Neural progenitor cell (in vitro differentiated cells): ENCODE measurements around the gene MMRN2. TPM values are rescaled to one million over a fixed set of nuclear protein-coding genes. Genes with fewer than 3 reads are reported as not detected.

ENCODE experiments used
- DNase-seq: peaks from one replicate; pipeline ENCODE4 v3.0.0-alpha.2; 2016; ENCODE audit warnings: low spot score
- H2AFZ ChIP-seq: fragments of 200-600 bp; sonication (generic); replicated peaks from 2 replicates; pipeline ENCODE4 v1.6.1; 2016; ENCODE audit warnings: antibody characterized with exemption
- H3F3A ChIP-seq: fragments of 200-600 bp; sonication (generic); 2 replicates; pipeline ENCODE4 v1.6.1; 2016; ENCODE audit warnings: antibody characterized with exemption, low read depth
- H3K27ac ChIP-seq: fragments of 200-600 bp; sonication (generic); 2 replicates; pipeline ENCODE4 v1.5.1; 2016; ENCODE audit warnings: mild to moderate bottlenecking
- H3K27me3 ChIP-seq: fragments of 200-600 bp; sonication (generic); 2 replicates; pipeline ENCODE4 v1.6.1; 2016; ENCODE audit warnings: mild to moderate bottlenecking, moderate library complexity
- H3K36me3 ChIP-seq: fragments of 200-600 bp; sonication (generic); 2 replicates; pipeline ENCODE4 v1.5.1; 2016
- H3K4me1 ChIP-seq: fragments of 200-600 bp; sonication (generic); 2 replicates; pipeline ENCODE4 v1.6.1; 2016; ENCODE audit warnings: mixed run types
- H3K4me2 ChIP-seq: fragments of 200-600 bp; sonication (generic); 2 replicates; pipeline ENCODE4 v1.6.1; 2016
- H3K4me3 ChIP-seq: fragments of 200-600 bp; sonication (generic); 2 replicates; pipeline ENCODE4 v1.5.1; 2016
- H3K79me2 ChIP-seq: fragments of 200-600 bp; sonication (generic); 2 replicates; pipeline ENCODE4 v1.6.1; 2016; ENCODE audit warnings: low read depth
- H3K9ac ChIP-seq: fragments of 200-600 bp; sonication (generic); 2 replicates; pipeline ENCODE4 v1.6.1; 2016
- H3K9me3 ChIP-seq: fragments of 200-600 bp; sonication (generic); 2 replicates; pipeline ENCODE4 v1.5.1; 2016; ENCODE audit warnings: low read depth
- H4K20me1 ChIP-seq: fragments of 200-600 bp; sonication (generic); 2 replicates; pipeline ENCODE4 v1.6.1; 2016; ENCODE audit warnings: low read depth
- H3K27ac Mint-ChIP-seq: 3 replicates; pipeline ENCODE4 v1.8.0; 2021; ENCODE audit warnings: mixed read lengths
- H3K27me3 Mint-ChIP-seq: 2 replicates; pipeline ENCODE4 v1.8.0; 2022; ENCODE audit warnings: low read depth, mild to moderate bottlenecking, inconsistent platforms, moderate library complexity, mixed read lengths; ENCODE audit not compliant: insufficient read depth
- H3K36me3 Mint-ChIP-seq: 3 replicates; pipeline ENCODE4 v1.8.0; 2021; ENCODE audit warnings: mixed read lengths
- H3K4me1 Mint-ChIP-seq: 3 replicates; pipeline ENCODE4 v1.8.0; 2021; ENCODE audit warnings: mixed read lengths
- H3K4me3 Mint-ChIP-seq: 3 replicates; pipeline ENCODE4 v1.8.0; 2021; ENCODE audit warnings: mild to moderate bottlenecking, moderate library complexity, mixed read lengths
- H3K9me3 Mint-ChIP-seq: 3 replicates; pipeline ENCODE4 v1.8.0; 2020; ENCODE audit warnings: mixed read lengths
- EZH2 ChIP-seq: fragments of 200-600 bp; sonication (generic); IDR thresholded peaks from 2 replicates; pipeline ENCODE4 v1.6.1; 2017; ENCODE audit warnings: antibody characterized with exemption, mild to moderate bottlenecking, moderate library complexity
- EZH2phosphoT487 ChIP-seq: fragments of 200-600 bp; sonication (generic); IDR thresholded peaks from 2 replicates; pipeline ENCODE4 v1.6.1; 2017; ENCODE audit warnings: antibody characterized with exemption
- total RNA-seq: library from RNA; depleted of rRNA; stranded (reverse); fragments of >200 nt; gene quantifications from 2 replicates; pipeline ENCODE4 v1.2.3, GENCODE V29; 2015; ENCODE audit warnings: low replicate concordance
- TF ChIP-seq, protein P1 (sequence below): fragments of 200-600 bp; sonication (generic); IDR thresholded peaks from 2 replicates; pipeline ENCODE4 v1.5.1; 2017; ENCODE audit warnings: antibody characterized with exemption, mild to moderate bottlenecking

MMRN2 gene
- total RNA-seq, 1 donor from 2014 or later, result 0.28 TPM

DNA sequence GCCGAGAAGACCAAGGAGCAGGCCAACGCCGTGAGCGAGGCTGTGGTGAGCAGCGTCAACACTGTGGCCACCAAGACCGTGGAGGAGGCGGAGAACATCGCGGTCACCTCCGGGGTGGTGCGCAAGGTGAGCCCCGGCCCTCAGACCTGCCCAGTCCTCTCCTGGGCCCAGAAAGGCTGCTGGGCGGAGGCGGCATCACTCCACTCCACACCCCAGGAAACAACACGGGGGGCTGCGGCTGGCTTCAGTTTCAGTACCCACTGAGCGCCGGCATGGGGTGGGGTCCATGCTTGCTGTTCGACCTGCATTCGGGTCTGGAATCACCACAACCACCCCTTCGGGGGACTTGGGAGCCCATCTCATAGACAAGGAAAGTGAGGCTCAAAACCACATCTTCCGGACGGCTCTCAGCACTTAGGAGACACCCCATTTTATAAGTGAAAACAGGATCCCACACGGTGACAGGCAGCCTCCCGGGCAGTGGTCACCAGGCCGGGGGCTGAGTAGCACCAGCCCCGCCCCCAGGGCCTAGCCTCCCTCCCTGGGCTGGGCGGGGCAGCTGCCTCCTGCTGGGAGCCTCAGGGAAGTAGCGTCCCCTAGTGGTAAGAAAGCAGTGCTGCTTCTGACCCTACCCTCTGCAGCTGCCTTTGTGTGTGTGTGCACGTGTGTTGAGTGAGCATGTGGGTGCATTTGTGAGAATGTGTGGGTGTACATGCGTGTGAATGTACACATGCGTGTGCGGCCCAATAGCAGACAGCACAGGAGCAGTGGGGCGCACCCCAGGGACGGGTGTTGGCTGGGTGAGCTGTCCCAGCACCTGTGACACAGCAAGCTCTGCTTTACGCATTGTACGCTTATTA is 2.8 kb upstream of the MMRN2 start:
- H3K27me3 Mint-ChIP-seq, result peaks cover 2% of the 10 kb centered on the region
- TF ChIP-seq EZH2, result no peak
- TF ChIP-seq, protein P1, sequence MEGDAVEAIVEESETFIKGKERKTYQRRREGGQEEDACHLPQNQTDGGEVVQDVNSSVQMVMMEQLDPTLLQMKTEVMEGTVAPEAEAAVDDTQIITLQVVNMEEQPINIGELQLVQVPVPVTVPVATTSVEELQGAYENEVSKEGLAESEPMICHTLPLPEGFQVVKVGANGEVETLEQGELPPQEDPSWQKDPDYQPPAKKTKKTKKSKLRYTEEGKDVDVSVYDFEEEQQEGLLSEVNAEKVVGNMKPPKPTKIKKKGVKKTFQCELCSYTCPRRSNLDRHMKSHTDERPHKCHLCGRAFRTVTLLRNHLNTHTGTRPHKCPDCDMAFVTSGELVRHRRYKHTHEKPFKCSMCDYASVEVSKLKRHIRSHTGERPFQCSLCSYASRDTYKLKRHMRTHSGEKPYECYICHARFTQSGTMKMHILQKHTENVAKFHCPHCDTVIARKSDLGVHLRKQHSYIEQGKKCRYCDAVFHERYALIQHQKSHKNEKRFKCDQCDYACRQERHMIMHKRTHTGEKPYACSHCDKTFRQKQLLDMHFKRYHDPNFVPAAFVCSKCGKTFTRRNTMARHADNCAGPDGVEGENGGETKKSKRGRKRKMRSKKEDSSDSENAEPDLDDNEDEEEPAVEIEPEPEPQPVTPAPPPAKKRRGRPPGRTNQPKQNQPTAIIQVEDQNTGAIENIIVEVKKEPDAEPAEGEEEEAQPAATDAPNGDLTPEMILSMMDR, result peak; percentile 80
- H2AFZ ChIP-seq, result peak overlapping the region; percentile 44

DNA sequence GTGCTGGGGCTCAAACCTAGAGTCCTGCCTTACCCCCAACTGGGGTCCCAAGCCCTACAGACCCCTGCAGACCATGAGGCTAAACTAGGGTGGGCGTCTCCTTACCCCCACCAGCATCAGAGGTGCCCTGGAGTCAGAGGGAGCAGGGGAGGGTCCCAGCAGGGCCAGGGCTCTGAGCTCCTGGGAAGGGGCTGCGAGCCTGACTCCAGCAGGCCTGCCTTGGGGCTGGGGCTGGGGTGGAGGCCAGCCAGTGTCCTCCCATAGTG is 2.3 kb upstream of the MMRN2 start:
- H3K27ac Mint-ChIP-seq, result no peak overlapping the region
- Histone ChIP-seq H3K4me2 (no peak overlapping the region), H3F3A (no peaks in the 10 kb centered on the region), H4K20me1 (no peaks in the 10 kb centered on the region), H3K9me3 (no peaks in the 10 kb centered on the region), H3K27ac (no peak overlapping the region), H2AFZ (no peak overlapping the region), H3K27me3 (no peaks in the 10 kb centered on the region), H3K79me2 (no peaks in the 10 kb centered on the region), H3K4me1 (peaks cover 22% of the 10 kb centered on the region), H3K36me3 (no peaks in the 10 kb centered on the region), H3K9ac (no peak overlapping the region), H3K4me3 (no peak overlapping the region)
- H3K9me3 Mint-ChIP-seq, result no peaks in the 10 kb centered on the region
- H3K36me3 Mint-ChIP-seq, result no peaks in the 10 kb centered on the region
- peaks cover 6% of the 10 kb centered on the region for H3K27me3 Mint-ChIP-seq
- no peak overlapping the region for H3K4me3 Mint-ChIP-seq
- TF ChIP-seq, protein P1, result no peak
- TF ChIP-seq EZH2phosphoT487, result no peak
- no peak for TF ChIP-seq EZH2
- DNase-seq, result no peak
- peaks cover 40% of the 10 kb centered on the region for H3K4me1 Mint-ChIP-seq

More for the DNA sequence above, 2.8 kb upstream of the MMRN2 start:
- Histone ChIP-seq H3K4me1 (peaks cover 16% of the 10 kb centered on the region), H3K9me3 (no peaks in the 10 kb centered on the region), H3K4me3 (no peak overlapping the region), H3K27me3 (no peaks in the 10 kb centered on the region), H3K79me2 (no peaks in the 10 kb centered on the region), H3K9ac (no peak overlapping the region), H3K36me3 (no peaks in the 10 kb centered on the region), H3K27ac (no peak overlapping the region), H4K20me1 (no peaks in the 10 kb centered on the region), H3F3A (no peaks in the 10 kb centered on the region), H3K4me2 (no peak overlapping the region)
- H3K27ac Mint-ChIP-seq, result peak overlapping the region; percentile 84
- no peaks in the 10 kb centered on the region for H3K9me3 Mint-ChIP-seq
- peak; percentile 66 for DNase-seq
- peaks cover 34% of the 10 kb centered on the region for H3K4me1 Mint-ChIP-seq
- H3K36me3 Mint-ChIP-seq, result no peaks in the 10 kb centered on the region
- no peak overlapping the region for H3K4me3 Mint-ChIP-seq

DNA sequence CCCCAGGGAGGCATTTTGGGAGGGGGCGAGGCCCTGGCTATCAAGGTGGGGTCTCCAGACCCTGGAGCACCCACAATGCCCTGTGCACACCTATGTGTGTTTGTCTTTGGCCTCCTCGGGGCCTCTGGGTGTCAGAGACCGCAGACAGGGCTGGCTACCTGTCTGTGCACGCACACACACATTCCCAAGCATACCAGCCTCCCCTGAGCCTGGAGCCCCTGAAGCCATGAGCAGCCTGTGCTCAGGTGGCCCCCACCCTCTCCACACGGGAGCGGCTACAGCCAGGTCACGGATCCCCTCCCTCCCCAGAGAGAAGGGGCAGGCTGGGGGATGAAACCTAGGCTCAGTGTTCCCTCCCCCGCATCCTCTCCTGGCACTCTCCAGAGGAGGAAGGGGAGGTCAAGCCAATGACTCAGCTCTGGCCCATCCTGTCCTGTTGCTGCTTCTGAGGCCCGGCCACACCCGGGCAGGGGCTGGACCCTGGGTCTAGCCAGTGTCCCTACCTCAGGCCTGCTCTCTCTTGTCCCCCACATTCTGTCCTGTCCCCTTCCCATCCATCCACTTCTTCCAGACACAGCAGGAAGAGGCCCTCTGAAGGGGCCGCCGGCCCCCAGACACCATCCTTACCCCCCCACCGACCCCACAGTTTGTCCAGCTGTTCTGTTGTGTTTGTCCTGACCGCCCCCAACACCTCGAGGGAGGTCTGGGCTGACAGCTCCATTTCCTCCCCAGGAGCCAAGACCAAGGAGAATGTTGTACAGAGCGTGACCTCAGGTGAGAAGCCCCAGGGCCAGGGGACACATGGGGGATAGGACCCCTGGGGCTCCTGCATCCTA is 1.7 kb upstream of the MMRN2 start:
- Histone ChIP-seq H3K4me2 (no peak overlapping the region), H3K4me1 (peaks cover 28% of the 10 kb centered on the region), H3K9me3 (no peaks in the 10 kb centered on the region), H3K9ac (no peak overlapping the region), H3F3A (no peaks in the 10 kb centered on the region), H3K27ac (no peak overlapping the region), H3K27me3 (no peaks in the 10 kb centered on the region), H3K79me2 (no peaks in the 10 kb centered on the region), H2AFZ (peak overlapping the region; percentile 47), H4K20me1 (no peaks in the 10 kb centered on the region), H3K4me3 (no peak overlapping the region), H3K36me3 (no peaks in the 10 kb centered on the region)
- peak overlapping the region; percentile 91 for H3K27ac Mint-ChIP-seq
- H3K27me3 Mint-ChIP-seq, result peaks cover 6% of the 10 kb centered on the region
- H3K36me3 Mint-ChIP-seq, result no peaks in the 10 kb centered on the region
- H3K4me3 Mint-ChIP-seq, result no peak overlapping the region
- peaks cover 2% of the 10 kb centered on the region for H3K9me3 Mint-ChIP-seq
- no peak for DNase-seq
- TF ChIP-seq, protein P1, result no peak
- no peak for TF ChIP-seq EZH2
- peaks cover 45% of the 10 kb centered on the region for H3K4me1 Mint-ChIP-seq
